ENCODE measurements around the gene LCT.

LCT gene

GRCh38 chr2:135838502-135838901, 1.5 kb upstream of the LCT start:
- no peak overlapping the region for H3K9ac ChIP-seq (ENCODE audit: low read depth in 1 of 2, low read length in 2 of 2)
- H3K27me3 ChIP-seq (ENCODE audit: control insufficient read depth in 1 of 2, insufficient read depth in 2 of 2, low read length in 2 of 2) = no peaks in the 10 kb centered on the region
- H3K9me3 ChIP-seq (ENCODE audit: control insufficient read depth in 1 of 2, low read length in 2 of 2) = no peaks in the 10 kb centered on the region
- H3K4me3 ChIP-seq (ENCODE audit: low read depth in 1 of 2, low read length in 2 of 2) = no peak overlapping the region
- peaks cover 23 to 26% of the 10 kb centered on the region in 2 donors for H3K4me1 ChIP-seq (ENCODE audit: control insufficient read depth in 1 of 2, insufficient read depth in 2 of 2, low read length in 2 of 2)
- peaks cover 0 to 6% of the 10 kb centered on the region in 2 donors for H3K36me3 ChIP-seq (ENCODE audit: control insufficient read depth in 1 of 2, insufficient read depth in 2 of 2, low read length in 2 of 2)
- H3K27ac ChIP-seq (ENCODE audit: low read depth, low read length) = no peak overlapping the region

- H3K4me1 ChIP-seq (ENCODE audit: control insufficient read depth in 1 of 2, insufficient read depth in 2 of 2, low read length in 2 of 2) = peaks cover 19 to 21% of the 10 kb centered on the region in 2 donors
- peak overlapping the region; percentile 1 to 15 for H3K4me3 ChIP-seq (ENCODE audit: low read depth in 1 of 2, low read length in 2 of 2)
- no peak overlapping the region for H3K9ac ChIP-seq (ENCODE audit: low read depth in 1 of 2, low read length in 2 of 2)
- H3K36me3 ChIP-seq (ENCODE audit: control insufficient read depth in 1 of 2, insufficient read depth in 2 of 2, low read length in 2 of 2) = peaks cover 3 to 5% of the 10 kb centered on the region in 2 donors
- no peaks in the 10 kb centered on the region for H3K27me3 ChIP-seq (ENCODE audit: control insufficient read depth in 1 of 2, insufficient read depth in 2 of 2, low read length in 2 of 2)
- H3K9me3 ChIP-seq (ENCODE audit: control insufficient read depth in 1 of 2, low read length in 2 of 2) = no peaks in the 10 kb centered on the region
- no peak overlapping the region for H3K27ac ChIP-seq (ENCODE audit: low read depth, low read length)
Measured at GRCh38 chr2:135832891-135833290, 4.1 kb downstream of the LCT start.

DNA sequence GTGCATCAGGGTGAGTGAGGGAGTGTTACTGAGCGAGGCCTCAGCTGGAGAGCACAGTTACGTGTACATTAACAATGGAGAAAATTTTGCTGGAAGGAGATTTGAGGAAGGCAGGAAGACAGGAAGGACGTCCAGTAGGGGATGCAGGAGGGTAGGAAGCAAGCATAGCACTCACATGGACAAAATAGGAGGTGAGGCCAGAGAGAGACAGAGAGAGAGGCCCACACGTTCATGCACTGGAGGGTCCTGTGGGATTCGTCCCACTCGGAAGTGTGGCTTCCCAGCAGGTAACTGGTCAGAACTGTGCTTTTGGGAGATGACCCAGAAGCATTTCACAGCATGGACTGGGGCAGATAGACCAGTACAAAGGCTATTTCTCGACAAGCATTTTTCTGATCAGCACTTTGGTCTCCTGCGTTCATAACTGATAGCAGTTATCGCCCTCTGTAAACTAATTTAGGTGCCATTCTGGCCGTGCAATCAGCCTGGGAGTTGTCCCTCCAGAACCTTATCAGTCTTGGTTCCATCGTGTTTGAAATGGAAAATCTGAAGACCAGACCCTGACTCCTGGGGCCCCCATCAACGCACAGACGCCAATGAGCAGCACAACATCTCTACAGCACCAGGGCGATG, 5.7 kb downstream of the LCT start:
- Histone ChIP-seq H3K4me3 (ENCODE audit: low read depth in 1 of 2, low read length in 2 of 2) (peak overlapping the region; percentile 38 to 53), H3K27ac (ENCODE audit: low read depth, low read length) (no peak overlapping the region), H3K27me3 (ENCODE audit: control insufficient read depth in 1 of 2, insufficient read depth in 2 of 2, low read length in 2 of 2) (no peaks in the 10 kb centered on the region), H3K4me1 (ENCODE audit: control insufficient read depth in 1 of 2, insufficient read depth in 2 of 2, low read length in 2 of 2) (peaks cover 14 to 15% of the 10 kb centered on the region in 2 donors), H3K36me3 (ENCODE audit: control insufficient read depth in 1 of 2, insufficient read depth in 2 of 2, low read length in 2 of 2) (peaks cover 3 to 5% of the 10 kb centered on the region in 2 donors), H3K9ac (ENCODE audit: low read depth in 1 of 2, low read length in 2 of 2) (peak overlapping the region in 1 of 2 donors; percentile 10), H3K9me3 (ENCODE audit: control insufficient read depth in 1 of 2, low read length in 2 of 2) (no peaks in the 10 kb centered on the region)

DNA sequence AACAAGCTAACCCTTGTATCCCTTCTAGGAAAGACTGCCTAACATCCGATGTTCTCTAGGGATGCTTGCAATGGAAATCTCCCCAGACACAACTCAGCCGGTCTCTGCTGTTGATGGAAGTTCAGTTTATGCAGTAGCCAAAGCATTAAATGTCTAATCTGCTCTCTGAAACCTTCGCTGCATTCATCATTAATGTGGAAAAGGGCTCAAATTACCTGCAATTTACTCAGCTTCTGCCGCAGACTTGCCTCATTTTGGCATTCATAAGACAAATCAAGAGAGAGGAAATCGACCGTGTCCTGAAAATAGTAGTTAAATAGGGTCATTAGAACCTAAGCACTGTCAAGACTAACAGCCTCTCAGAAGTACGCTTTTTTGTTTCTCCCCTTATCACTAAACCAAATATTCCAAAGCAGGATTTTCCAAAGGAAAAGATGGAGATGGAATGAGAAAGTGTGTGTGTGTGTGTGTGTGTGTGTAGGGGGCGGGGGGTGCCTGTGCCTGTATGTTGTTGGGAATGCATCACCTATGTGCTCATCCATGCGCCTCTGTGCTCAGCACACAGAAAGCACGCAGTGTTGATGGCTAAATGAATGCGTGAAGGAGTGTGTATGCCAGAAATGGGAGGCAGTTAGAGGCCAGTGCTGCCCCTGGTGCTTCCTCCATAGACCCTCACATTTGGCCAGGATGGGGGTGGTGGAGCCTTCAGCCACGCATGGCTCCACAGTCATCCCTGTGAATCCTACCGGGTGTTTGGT, 7.4 kb downstream of the LCT start:
- no peak overlapping the region for H3K4me3 ChIP-seq (ENCODE audit: low read depth in 1 of 2, low read length in 2 of 2)
- H3K36me3 ChIP-seq (ENCODE audit: control insufficient read depth in 1 of 2, insufficient read depth in 2 of 2, low read length in 2 of 2) = peaks cover 3 to 5% of the 10 kb centered on the region in 2 donors
- no peak overlapping the region for H3K27ac ChIP-seq (ENCODE audit: low read depth, low read length)
- no peaks in the 10 kb centered on the region for H3K9me3 ChIP-seq (ENCODE audit: control insufficient read depth in 1 of 2, low read length in 2 of 2)
- peaks cover 21 to 23% of the 10 kb centered on the region in 2 donors for H3K4me1 ChIP-seq (ENCODE audit: control insufficient read depth in 1 of 2, insufficient read depth in 2 of 2, low read length in 2 of 2)
- H3K27me3 ChIP-seq (ENCODE audit: control insufficient read depth in 1 of 2, insufficient read depth in 2 of 2, low read length in 2 of 2) = no peaks in the 10 kb centered on the region
- no peak overlapping the region for H3K9ac ChIP-seq (ENCODE audit: low read depth in 1 of 2, low read length in 2 of 2)

GRCh38 chr2:135826544-135826943, 10.4 kb downstream of the LCT start:
- Histone ChIP-seq H3K4me1 (ENCODE audit: control insufficient read depth in 1 of 2, insufficient read depth in 2 of 2, low read length in 2 of 2) (peaks cover 18 to 21% of the 10 kb centered on the region in 2 donors), H3K4me3 (ENCODE audit: low read depth in 1 of 2, low read length in 2 of 2) (no peak overlapping the region), H3K9me3 (ENCODE audit: control insufficient read depth in 1 of 2, low read length in 2 of 2) (peaks cover 10% of the 10 kb centered on the region in 2 donors), H3K36me3 (ENCODE audit: control insufficient read depth in 1 of 2, insufficient read depth in 2 of 2, low read length in 2 of 2) (peaks cover 19 to 22% of the 10 kb centered on the region in 2 donors), H3K27ac (ENCODE audit: low read depth, low read length) (no peak overlapping the region), H3K9ac (ENCODE audit: low read depth in 1 of 2, low read length in 2 of 2) (no peak overlapping the region), H3K27me3 (ENCODE audit: control insufficient read depth in 1 of 2, insufficient read depth in 2 of 2, low read length in 2 of 2) (no peaks in the 10 kb centered on the region)

- Histone ChIP-seq H3K4me1 (ENCODE audit: control insufficient read depth in 1 of 2, insufficient read depth in 2 of 2, low read length in 2 of 2) (peaks cover 10 to 13% of the 10 kb centered on the region in 2 donors), H3K9me3 (ENCODE audit: control insufficient read depth in 1 of 2, low read length in 2 of 2) (peaks cover 10% of the 10 kb centered on the region in 2 donors), H3K9ac (ENCODE audit: low read depth in 1 of 2, low read length in 2 of 2) (no peak overlapping the region), H3K4me3 (ENCODE audit: low read depth in 1 of 2, low read length in 2 of 2) (no peak overlapping the region), H3K27ac (ENCODE audit: low read depth, low read length) (no peak overlapping the region), H3K36me3 (ENCODE audit: control insufficient read depth in 1 of 2, insufficient read depth in 2 of 2, low read length in 2 of 2) (peaks cover 17 to 22% of the 10 kb centered on the region in 2 donors), H3K27me3 (ENCODE audit: control insufficient read depth in 1 of 2, insufficient read depth in 2 of 2, low read length in 2 of 2) (no peaks in the 10 kb centered on the region)
Measured at GRCh38 chr2:135825550-135826176, 11.3 kb downstream of the LCT start.

DNA sequence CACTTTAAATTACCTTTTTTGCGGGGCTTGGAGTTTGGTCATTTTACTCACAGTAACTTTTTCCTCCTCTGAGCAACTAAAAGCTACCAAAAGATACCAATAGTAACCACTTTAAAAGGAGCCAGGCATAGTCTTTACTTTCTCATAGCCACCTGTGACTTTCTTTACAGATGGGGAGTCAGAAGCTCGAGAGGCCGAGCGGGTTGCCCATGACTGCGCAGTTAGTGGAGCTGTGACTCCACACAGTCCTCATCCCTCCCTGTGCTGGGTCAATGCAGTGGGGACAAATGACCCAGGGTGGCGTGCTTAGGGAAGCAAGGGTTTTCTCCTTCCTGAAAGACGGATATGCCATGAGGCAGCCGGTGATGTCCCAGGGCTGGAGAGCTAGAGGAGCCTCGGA, 11.9 kb downstream of the LCT start:
- peaks cover 18 to 22% of the 10 kb centered on the region in 2 donors for H3K36me3 ChIP-seq (ENCODE audit: control insufficient read depth in 1 of 2, insufficient read depth in 2 of 2, low read length in 2 of 2)
- H3K9me3 ChIP-seq (ENCODE audit: control insufficient read depth in 1 of 2, low read length in 2 of 2) = peaks cover 10% of the 10 kb centered on the region in 2 donors
- H3K27me3 ChIP-seq (ENCODE audit: control insufficient read depth in 1 of 2, insufficient read depth in 2 of 2, low read length in 2 of 2) = no peaks in the 10 kb centered on the region
- H3K27ac ChIP-seq (ENCODE audit: low read depth, low read length) = no peak overlapping the region
- peaks cover 8% of the 10 kb centered on the region in 2 donors for H3K4me1 ChIP-seq (ENCODE audit: control insufficient read depth in 1 of 2, insufficient read depth in 2 of 2, low read length in 2 of 2)
- no peak overlapping the region for H3K9ac ChIP-seq (ENCODE audit: low read depth in 1 of 2, low read length in 2 of 2)
- H3K4me3 ChIP-seq (ENCODE audit: low read depth in 1 of 2, low read length in 2 of 2) = no peak overlapping the region

DNA sequence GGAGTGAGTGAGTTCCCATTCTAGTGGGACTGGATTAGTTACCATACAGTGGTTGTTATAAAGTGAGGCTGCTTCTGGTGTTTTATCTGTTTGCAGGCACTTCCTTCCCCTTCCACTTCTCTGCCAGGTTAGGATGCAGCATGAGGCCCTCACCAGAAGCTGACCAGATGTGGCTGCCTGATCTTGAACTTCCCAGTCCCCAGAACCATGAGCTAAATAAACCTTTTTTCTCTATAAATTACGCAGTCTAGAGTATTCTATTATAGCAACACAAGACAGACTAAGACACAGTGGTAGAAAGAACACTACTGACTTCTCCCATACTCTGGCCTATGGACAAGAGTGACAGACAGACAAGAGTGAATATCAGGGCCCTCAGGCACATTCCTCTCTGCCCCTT, 14.1 kb downstream of the LCT start:
- H3K36me3 ChIP-seq (ENCODE audit: control insufficient read depth in 1 of 2, insufficient read depth in 2 of 2, low read length in 2 of 2) = peaks cover 18 to 27% of the 10 kb centered on the region in 2 donors
- no peak overlapping the region for H3K27ac ChIP-seq (ENCODE audit: low read depth, low read length)
- peaks cover 10% of the 10 kb centered on the region in 2 donors for H3K9me3 ChIP-seq (ENCODE audit: control insufficient read depth in 1 of 2, low read length in 2 of 2)
- no peaks in the 10 kb centered on the region for H3K27me3 ChIP-seq (ENCODE audit: control insufficient read depth in 1 of 2, insufficient read depth in 2 of 2, low read length in 2 of 2)
- peaks cover 8% of the 10 kb centered on the region in 2 donors for H3K4me1 ChIP-seq (ENCODE audit: control insufficient read depth in 1 of 2, insufficient read depth in 2 of 2, low read length in 2 of 2)
- no peak overlapping the region for H3K9ac ChIP-seq (ENCODE audit: low read depth in 1 of 2, low read length in 2 of 2)
- no peak overlapping the region for H3K4me3 ChIP-seq (ENCODE audit: low read depth in 1 of 2, low read length in 2 of 2)

DNA sequence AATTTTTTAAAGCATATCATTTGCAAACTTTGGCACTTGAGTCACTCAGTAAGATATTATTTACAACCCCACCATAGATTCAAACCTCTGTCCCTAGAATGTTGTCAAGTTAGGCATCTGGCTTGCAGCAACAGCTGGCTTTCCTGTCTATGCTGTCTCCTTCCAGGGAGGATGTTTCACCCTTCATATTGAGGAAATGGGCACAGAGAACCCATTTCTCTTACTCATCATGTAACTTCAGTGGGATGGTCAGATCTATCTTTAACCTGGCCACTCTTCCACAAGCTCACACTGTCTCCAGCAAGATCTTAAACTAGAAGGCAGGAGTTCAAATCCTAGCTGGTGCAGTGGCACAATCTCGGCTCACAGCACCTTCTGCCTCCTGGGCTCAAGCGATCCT, 15.8 kb downstream of the LCT start:
- H3K27me3 ChIP-seq (ENCODE audit: control insufficient read depth in 1 of 2, insufficient read depth in 2 of 2, low read length in 2 of 2) = no peaks in the 10 kb centered on the region
- H3K9me3 ChIP-seq (ENCODE audit: control insufficient read depth in 1 of 2, low read length in 2 of 2) = peaks cover 10% of the 10 kb centered on the region in 2 donors
- H3K27ac ChIP-seq (ENCODE audit: low read depth, low read length) = no peak overlapping the region
- H3K9ac ChIP-seq (ENCODE audit: low read depth in 1 of 2, low read length in 2 of 2) = no peak overlapping the region
- peaks cover 18 to 27% of the 10 kb centered on the region in 2 donors for H3K36me3 ChIP-seq (ENCODE audit: control insufficient read depth in 1 of 2, insufficient read depth in 2 of 2, low read length in 2 of 2)
- peaks cover 8% of the 10 kb centered on the region in 2 donors for H3K4me1 ChIP-seq (ENCODE audit: control insufficient read depth in 1 of 2, insufficient read depth in 2 of 2, low read length in 2 of 2)
- H3K4me3 ChIP-seq (ENCODE audit: low read depth in 1 of 2, low read length in 2 of 2) = no peak overlapping the region

GRCh38 chr2:135820003-135820618, 16.9 kb downstream of the LCT start:
- no peaks in the 10 kb centered on the region for H3K27me3 ChIP-seq (ENCODE audit: control insufficient read depth in 1 of 2, insufficient read depth in 2 of 2, low read length in 2 of 2)
- H3K27ac ChIP-seq (ENCODE audit: low read depth, low read length) = no peak overlapping the region
- H3K9me3 ChIP-seq (ENCODE audit: control insufficient read depth in 1 of 2, low read length in 2 of 2) = peaks cover 10% of the 10 kb centered on the region in 2 donors
- H3K4me1 ChIP-seq (ENCODE audit: control insufficient read depth in 1 of 2, insufficient read depth in 2 of 2, low read length in 2 of 2) = no peaks in the 10 kb centered on the region
- peaks cover 18 to 27% of the 10 kb centered on the region in 2 donors for H3K36me3 ChIP-seq (ENCODE audit: control insufficient read depth in 1 of 2, insufficient read depth in 2 of 2, low read length in 2 of 2)
- H3K4me3 ChIP-seq (ENCODE audit: low read depth in 1 of 2, low read length in 2 of 2) = no peak overlapping the region
- no peak overlapping the region for H3K9ac ChIP-seq (ENCODE audit: low read depth in 1 of 2, low read length in 2 of 2)
